ENCODE measurements around the gene IRX5.

The IRX5 gene

GRCh38 chr16:54930005-54930868 is at the start of gene IRX5:
IRX5 (plus strand) TSS chr16:54930865; CDS start chr16:54931199, 334 bp downstream.
- DNase-seq (ENCODE audit: low read depth): peak; percentile 84
- TF ChIP-seq, protein P1, sequence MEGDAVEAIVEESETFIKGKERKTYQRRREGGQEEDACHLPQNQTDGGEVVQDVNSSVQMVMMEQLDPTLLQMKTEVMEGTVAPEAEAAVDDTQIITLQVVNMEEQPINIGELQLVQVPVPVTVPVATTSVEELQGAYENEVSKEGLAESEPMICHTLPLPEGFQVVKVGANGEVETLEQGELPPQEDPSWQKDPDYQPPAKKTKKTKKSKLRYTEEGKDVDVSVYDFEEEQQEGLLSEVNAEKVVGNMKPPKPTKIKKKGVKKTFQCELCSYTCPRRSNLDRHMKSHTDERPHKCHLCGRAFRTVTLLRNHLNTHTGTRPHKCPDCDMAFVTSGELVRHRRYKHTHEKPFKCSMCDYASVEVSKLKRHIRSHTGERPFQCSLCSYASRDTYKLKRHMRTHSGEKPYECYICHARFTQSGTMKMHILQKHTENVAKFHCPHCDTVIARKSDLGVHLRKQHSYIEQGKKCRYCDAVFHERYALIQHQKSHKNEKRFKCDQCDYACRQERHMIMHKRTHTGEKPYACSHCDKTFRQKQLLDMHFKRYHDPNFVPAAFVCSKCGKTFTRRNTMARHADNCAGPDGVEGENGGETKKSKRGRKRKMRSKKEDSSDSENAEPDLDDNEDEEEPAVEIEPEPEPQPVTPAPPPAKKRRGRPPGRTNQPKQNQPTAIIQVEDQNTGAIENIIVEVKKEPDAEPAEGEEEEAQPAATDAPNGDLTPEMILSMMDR (IDR thresholded peaks at IDR 0.05; ENCODE audit: control insufficient read depth, extremely low read depth, insufficient read depth): peak; percentile 29; the same call in 1 of the 2 replicates
- peak within 1 kb of the TSS; percentile 64 for H3K4me3 ChIP-seq (ENCODE audit: low read depth, low read length)

DNA sequence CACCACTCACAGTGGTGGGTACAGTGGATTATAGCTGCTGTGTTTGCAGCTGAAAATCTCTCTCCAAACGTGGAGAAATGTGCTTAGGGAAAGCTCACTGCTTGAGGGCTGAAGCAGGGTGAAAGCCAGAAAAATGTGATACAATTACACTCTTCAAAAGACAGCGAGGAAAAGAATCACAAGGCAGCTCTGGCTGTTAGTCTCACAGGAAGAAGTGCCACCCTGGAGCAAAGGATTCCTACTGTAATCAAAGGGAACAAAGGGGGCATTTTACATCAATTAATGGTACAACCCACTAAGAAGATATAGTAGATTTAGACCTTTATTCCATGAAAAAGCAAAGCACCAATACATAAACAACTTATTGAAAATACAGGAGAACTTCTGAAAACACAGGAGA is 48.1 kb upstream of the IRX5 start:
- TF ChIP-seq, protein P1 (IDR thresholded peaks at IDR 0.05; ENCODE audit: control insufficient read depth, extremely low read depth, insufficient read depth): no peak
- H3K4me3 ChIP-seq (ENCODE audit: low read depth, low read length): no peak overlapping the region
- no peak for DNase-seq (ENCODE audit: low read depth)

- DNase-seq (ENCODE audit: low read depth): no peak
- H3K4me3 ChIP-seq (ENCODE audit: low read depth, low read length): no peak overlapping the region
- TF ChIP-seq, protein P1 (IDR thresholded peaks at IDR 0.05; ENCODE audit: control insufficient read depth, extremely low read depth, insufficient read depth): no peak
Measured at GRCh38 chr16:54883358-54883757, 47.3 kb upstream of the IRX5 start.

DNA sequence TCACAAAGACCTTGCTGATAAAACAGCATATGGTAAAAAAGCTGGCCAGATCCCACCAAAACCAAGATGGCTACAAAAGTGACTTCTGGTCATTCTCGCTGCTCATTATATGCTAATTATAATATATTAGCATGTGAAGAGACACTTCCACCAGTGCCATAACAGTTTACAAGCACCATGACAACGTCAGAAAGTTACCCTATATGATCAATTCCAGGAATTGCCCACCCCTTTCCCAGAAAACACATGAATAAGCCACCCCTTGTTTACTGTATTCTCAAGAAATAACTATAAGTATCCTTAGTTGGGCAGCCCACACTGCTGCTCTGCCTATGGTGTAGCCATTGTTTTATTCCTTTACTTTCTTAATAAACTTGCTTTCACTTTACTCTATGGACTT is 44.6 kb upstream of the IRX5 start:
- no peak for DNase-seq (ENCODE audit: low read depth)
- H3K4me3 ChIP-seq (ENCODE audit: low read depth, low read length): no peak overlapping the region
- TF ChIP-seq, protein P1 (IDR thresholded peaks at IDR 0.05; ENCODE audit: control insufficient read depth, extremely low read depth, insufficient read depth): no peak

DNA sequence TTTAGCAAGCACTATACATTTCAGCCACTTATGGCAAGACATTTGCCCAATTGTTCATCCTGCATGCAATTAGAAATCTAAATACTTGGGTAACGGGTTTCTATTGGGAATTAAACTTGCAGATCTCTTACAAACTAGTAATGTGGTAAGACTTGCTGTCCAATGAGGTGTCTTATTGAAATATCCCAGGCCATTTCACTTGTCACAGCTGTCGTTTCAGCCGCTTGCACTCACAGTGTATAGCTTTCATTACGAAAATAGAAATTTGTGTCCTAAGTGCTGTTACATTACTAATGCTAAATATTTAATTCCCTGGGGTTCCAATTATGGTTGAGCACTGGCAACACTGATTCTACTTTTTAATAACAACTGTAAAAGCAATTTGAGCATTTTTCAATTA is 40.3 kb upstream of the IRX5 start:
- TF ChIP-seq, protein P1 (IDR thresholded peaks at IDR 0.05; ENCODE audit: control insufficient read depth, extremely low read depth, insufficient read depth): no peak
- H3K4me3 ChIP-seq (ENCODE audit: low read depth, low read length): no peak overlapping the region
- no peak for DNase-seq (ENCODE audit: low read depth)

DNA sequence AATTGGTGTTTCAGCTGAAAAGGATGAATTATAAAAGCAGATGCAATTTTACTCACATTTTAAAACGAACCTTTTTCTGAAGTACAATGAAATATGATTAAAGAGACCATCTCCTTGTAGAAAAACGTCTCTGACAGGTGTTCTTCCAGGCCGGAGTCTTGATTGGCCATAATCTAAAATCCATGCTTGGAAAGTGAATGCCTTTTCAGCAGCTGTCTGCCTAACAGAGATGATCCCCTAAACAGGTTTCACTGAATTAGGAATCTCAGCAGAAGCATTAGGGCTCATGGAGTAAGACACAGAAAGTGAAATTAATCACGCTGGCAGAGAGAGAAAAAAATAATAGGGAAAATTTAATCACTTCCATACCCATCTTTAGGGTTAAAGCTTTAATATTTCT is 39.3 kb upstream of the IRX5 start:
- H3K4me3 ChIP-seq (ENCODE audit: low read depth, low read length): no peak overlapping the region
- no peak for DNase-seq (ENCODE audit: low read depth)
- TF ChIP-seq, protein P1 (IDR thresholded peaks at IDR 0.05; ENCODE audit: control insufficient read depth, extremely low read depth, insufficient read depth): no peak
